ENCODE measurements around the gene EFNB2.

EFNB2 gene

DNA sequence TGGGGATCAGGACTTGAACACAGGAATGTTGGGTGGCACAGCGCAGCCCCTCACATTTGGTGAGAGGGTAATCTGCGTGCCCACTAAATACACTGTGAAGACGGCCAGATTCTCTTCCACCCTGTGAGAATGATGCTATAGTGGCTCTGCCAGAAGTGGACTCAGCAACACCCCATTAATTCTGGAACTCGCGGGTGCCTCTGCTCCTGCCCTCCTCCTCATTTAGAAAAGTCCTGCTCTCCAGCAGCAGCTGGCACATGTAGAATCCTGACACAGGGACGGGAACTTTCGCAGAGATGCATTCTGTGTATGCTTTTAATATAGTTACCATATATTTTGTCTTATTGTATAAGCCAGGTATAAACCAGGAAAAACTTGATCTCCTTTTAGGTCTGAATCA is 57.3 kb downstream of the EFNB2 start:
- no peak for DNase-seq

DNA sequence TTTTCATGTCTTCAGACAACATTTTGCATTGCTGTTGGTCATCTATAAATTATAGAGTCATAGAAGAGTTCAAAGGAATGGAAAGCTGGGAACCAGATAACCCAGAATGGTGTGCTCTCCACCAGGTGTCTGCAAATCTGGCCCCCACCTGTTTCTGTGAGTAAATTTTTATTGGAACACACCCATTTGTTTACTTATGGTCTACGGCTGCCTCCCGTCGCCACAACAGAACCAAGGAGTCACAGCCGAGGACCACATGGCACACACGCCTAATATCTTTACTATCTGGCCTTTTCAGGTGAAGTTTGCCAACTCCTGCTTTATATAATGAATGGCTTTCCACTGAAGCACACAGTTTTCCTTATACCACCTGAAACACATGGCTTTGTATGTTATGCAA is 58.2 kb downstream of the EFNB2 start:
- no peak for DNase-seq

GRCh38 chr13:106475852-106476251 is 59.6 kb downstream of the EFNB2 start:
- no peak for DNase-seq

DNA sequence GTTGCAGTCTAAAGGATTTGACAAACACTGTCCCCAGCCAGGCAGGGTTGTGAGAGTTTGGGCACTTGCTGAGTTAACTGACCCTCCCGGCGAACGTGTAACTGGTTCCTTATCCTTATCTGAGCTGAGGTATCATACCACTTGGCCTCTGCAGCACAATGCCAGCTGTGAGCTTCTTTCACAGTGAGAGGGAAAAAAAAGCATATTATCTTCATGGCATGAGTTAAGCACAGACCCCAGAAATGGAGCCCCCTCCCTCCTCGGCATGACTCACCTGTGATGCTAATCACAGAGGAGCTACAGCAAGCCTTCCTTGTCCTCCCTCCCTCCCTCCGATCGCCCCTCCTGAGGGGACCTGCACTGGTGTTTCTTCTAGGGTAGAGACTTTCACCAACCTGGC is 60.5 kb downstream of the EFNB2 start:
- no peak for DNase-seq

DNA sequence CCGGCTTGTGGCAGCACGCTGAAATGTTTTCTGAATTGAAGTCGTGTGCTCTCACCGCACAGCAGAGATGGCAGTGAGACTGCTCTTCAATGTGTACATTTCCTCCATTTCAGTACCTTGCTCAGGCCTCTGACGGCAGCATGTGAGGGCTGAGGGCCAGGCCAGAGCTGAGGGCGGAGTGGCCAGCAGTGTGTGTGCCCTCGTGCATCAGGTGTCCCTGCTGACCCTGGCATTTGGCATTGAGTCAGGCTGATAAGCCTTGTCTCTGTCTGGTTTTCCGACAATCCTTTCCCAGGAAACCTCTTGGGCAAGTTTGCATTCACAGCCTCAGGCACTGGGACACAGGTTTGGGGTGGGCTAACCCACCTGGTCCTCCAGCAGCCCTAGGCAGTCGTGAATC is 62.3 kb downstream of the EFNB2 start:
- no peak for DNase-seq

GRCh38 chr13:106472621-106473020 is 62.8 kb downstream of the EFNB2 start:
- no peak for DNase-seq

GRCh38 chr13:106471957-106472543 is 63.4 kb downstream of the EFNB2 start:
- DNase-seq = peak; percentile 57

DNA sequence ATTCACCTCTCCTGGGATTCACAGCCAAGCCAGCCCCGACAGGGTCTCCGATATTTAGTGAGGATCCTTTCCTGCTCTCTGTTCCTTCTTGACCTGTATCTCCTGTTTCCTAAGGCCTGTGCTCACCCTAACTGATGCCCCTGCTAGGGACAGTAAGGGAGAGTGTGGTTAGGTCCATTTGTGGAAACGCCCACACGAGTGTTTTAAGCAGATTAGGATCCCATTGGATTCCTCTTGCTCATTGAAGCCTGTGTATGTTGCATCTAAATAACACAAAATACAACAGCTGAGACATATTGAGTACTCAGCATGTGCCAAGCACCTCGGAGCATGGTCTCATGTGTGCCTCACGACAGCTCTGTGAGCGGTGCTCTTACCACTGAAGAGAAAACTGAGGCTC is 64.9 kb downstream of the EFNB2 start:
- DNase-seq = no peak

DNA sequence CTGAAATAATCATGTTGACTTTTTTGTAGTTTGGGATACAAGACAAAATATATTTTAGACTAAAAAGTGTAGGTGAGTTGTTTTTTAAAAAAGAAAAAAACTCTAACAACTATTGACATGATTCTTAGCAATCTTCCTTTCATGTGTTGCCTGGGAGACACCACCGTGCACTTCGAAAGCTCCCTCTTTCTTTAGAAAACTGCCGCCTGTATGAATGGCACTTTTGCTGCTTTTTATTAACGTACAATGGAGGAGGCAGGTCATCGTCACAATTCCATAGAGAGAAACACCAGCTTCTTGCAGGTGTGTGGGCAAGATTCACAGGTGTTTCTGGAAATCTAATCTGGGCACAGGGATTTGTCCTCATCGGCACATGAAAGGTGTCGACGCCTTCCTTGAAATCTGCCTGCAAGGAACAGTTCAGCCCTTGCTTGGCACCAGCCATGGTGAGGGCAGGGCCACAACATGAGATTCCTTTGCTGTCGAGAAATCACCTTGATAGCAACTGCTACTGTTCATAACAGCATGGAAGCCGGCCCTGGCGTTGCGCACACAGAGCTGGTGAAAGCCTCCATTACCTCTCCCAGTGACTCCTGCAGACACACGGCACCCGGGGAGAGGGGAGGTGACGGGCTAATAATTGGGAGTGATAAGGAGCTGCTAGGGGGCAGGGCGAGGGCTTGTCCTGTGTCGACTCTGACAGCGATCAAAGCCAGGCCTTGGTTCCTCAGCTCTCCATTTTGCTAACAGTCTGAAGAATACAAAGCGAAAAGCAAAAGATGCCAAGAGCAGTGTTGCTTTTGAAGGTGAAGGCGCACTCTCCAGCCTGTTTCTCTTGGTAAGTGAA is 66.5 kb downstream of the EFNB2 start:
- DNase-seq = no peak

DNA sequence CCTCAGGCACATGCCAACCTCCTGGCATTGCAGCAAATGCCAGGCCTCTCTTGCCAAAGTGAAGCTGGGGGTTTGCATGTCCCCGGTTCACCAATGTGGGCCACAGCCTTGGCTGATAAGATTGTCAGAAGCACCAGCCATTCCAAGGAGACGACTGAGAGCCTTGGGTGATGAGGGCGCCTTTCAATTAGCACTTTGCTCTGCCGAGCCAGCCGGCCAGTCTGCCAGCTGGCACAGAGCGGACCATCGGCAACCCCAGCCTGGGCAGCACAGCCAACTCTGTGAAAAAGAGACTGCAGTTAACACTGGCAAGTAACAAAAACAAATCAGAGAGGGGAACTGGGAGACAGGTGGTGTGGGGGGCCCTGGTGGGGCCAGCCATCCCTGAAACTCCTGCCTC is 67.3 kb downstream of the EFNB2 start:
- DNase-seq = no peak

GRCh38 chr13:106467427-106468122 is 67.9 kb downstream of the EFNB2 start:
- no peak for DNase-seq

- peak; percentile 47 for DNase-seq
These were observed 68.6 kb downstream of the EFNB2 start for GRCh38 chr13:106466691-106467426.

GRCh38 chr13:106464076-106464475 is 71.4 kb downstream of the EFNB2 start:
- no peak for DNase-seq

DNA sequence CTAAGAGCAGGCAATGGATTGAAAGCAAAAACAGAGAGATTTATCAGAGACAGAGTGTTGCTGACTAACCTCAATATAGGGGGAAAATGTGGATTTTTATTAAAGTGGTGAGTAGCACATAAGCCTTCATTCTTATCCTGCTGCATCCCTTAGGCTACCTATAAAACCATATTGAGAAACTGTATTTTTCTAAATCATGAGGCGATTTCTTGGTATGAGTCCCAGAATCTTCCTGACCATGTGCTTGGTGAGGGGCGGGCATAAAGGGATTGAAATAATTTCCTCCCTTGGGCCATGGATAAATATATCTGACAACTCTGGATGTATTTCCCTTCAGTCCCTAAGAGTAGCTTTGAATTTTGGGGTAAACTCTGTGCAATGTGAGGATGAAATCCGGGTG is 72.8 kb downstream of the EFNB2 start:
- no peak for DNase-seq

- no peak for DNase-seq
These were observed 79.7 kb downstream of the EFNB2 start for GRCh38 chr13:106455777-106456176.

DNA sequence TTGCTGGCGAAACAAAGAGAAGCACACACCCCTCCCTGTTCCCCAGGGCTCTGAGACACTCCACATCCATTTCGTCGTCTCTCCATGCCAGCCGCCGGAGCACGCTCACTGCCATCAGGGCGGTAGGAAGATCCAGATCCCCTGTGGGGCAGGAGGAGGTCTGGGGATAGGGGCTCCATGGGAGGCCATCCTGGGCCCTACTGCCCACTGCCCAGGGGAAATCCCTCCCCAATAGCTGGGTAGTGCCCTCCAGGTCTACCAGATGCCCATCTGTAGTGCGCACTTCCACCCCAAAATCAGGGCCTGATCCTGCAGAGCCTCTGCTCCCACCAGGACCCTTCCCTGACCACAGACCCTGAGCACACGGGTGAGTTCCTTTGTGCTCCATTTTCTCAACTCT is 80.3 kb downstream of the EFNB2 start:
- no peak for DNase-seq

DNA sequence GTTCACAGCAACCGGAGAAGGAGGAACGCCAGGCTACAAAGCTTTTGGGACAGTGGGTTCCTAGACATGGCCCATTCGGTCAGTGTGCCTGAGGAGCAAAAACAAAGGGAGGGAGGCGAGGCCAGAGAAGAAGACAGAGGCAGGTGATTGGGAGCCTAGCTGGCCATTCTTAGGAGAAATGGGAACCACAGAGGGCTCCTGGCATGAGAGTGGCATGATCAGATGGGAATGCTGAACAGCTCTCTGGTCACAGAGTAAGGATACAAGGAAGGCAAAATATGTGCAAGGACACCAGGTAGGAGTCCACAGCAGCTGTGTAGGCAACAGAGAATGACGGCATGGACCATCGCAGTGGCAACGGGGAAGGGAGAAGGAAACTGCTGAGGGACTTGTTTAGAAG is 82.4 kb downstream of the EFNB2 start:
- DNase-seq = no peak

GRCh38 chr13:106450991-106451390 is 84.5 kb downstream of the EFNB2 start:
- no peak for DNase-seq

DNA sequence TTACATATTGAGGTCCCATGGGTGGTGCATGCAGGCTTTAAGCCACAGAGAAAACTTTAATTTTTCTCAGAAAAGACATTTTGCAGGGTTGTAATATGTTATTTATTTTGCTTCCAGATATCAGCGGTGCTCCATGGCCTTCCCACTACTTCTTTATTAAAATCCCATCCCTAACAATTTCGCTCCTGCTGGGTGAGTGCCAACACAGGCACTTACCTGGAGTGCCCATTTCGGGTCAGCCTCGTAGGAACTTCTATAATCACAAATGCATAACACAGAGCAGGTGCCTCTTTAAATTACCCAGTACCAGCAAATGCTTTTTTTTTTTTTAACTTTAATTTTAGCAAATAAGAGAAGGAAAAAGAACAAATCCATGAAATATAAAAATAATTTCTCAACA is 86.4 kb downstream of the EFNB2 start:
- no peak for DNase-seq

- no peak for DNase-seq
These were observed 89.5 kb downstream of the EFNB2 start for GRCh38 chr13:106445996-106446395.

GRCh38 chr13:106443607-106444322 is 91.7 kb downstream of the EFNB2 start:
- no peak for DNase-seq

- no peak for DNase-seq
These were observed 94.6 kb downstream of the EFNB2 start for GRCh38 chr13:106440866-106441265.

All from RPMI8226 (cell line).